HepG2 (cell line): ENCODE data around the gene NRSN2. TPM values are rescaled to one million over a fixed set of nuclear protein-coding genes. Genes with fewer than 3 reads are reported as not detected.
A peak's percentile ranks its signal among the peaks of the same experiment; 100 is the strongest.

Experiments used
- ATF2 ChIP-seq: sonication (generic); formaldehyde crosslinking; IDR thresholded peaks from 2 replicates; pipeline ENCODE4 v1.4.0; 2020; ENCODE audit warnings: missing genetic modification reagents
- ATF6 ChIP-seq: sonication (generic); formaldehyde crosslinking; conservative IDR thresholded peaks from 2 replicates; pipeline ENCODE4 v1.4.0; 2020; ENCODE audit warnings: missing genetic modification reagents
- DRAP1 ChIP-seq: IDR thresholded peaks from 2 replicates; pipeline ENCODE4 v1.6.1; 2016; ENCODE audit warnings: missing genetic modification reagents, missing compliant biosample characterization
- FOXK1 ChIP-seq: sonication (generic); formaldehyde crosslinking; IDR thresholded peaks from 2 replicates; pipeline ENCODE4 v1.4.0; 2020; ENCODE audit warnings: low read depth, missing genetic modification reagents, borderline replicate concordance
- HMG20A ChIP-seq: IDR thresholded peaks from 2 replicates; pipeline ENCODE4 v1.6.1; 2016; ENCODE audit warnings: borderline replicate concordance
- HNRNPK ChIP-seq: fragments of 200-400 bp; formaldehyde crosslinking; IDR thresholded peaks from 2 replicates; pipeline ENCODE4 v1.6.1; 2018; ENCODE audit warnings: low read length, low read depth, moderate library complexity, mild to moderate bottlenecking; ENCODE audit not compliant: poor library complexity, severe bottlenecking
- HNRNPL ChIP-seq: fragments of 200-400 bp; formaldehyde crosslinking; IDR thresholded peaks from 2 replicates; pipeline ENCODE4 v1.6.1; 2017; ENCODE audit warnings: mild to moderate bottlenecking, low read depth, low read length
- HOXA9 ChIP-seq: sonication (generic); formaldehyde crosslinking; IDR thresholded peaks from 2 replicates; pipeline ENCODE4 v1.8.1; 2022; ENCODE audit warnings: missing genetic modification reagents, mild to moderate bottlenecking, moderate library complexity, borderline replicate concordance
- NBN ChIP-seq: fragments of 450-650 bp; conservative IDR thresholded peaks from 2 replicates; pipeline ENCODE4 v1.6.1; 2017
- NFATC3 ChIP-seq: sonication (generic); formaldehyde crosslinking; IDR thresholded peaks from 2 replicates; pipeline ENCODE4 v1.5.1; 2020; ENCODE audit warnings: mild to moderate bottlenecking, missing genetic modification reagents
- NFYC ChIP-seq: IDR thresholded peaks from 2 replicates; pipeline ENCODE4 v1.6.1; 2016; ENCODE audit warnings: missing genetic modification reagents, missing compliant biosample characterization
- ONECUT2 ChIP-seq: sonication (generic); formaldehyde crosslinking; IDR thresholded peaks from 2 replicates; pipeline ENCODE4 v1.4.0; 2020; ENCODE audit warnings: missing genetic modification reagents
- PAX8 ChIP-seq: sonication (generic); formaldehyde crosslinking; IDR thresholded peaks from 2 replicates; pipeline ENCODE4 v1.8.0; 2022; ENCODE audit warnings: mild to moderate bottlenecking, missing genetic modification reagents, borderline replicate concordance
- PITX1 ChIP-seq: sonication (generic); formaldehyde crosslinking; IDR thresholded peaks from 2 replicates; pipeline ENCODE4 v1.5.1; 2020; ENCODE audit warnings: mild to moderate bottlenecking, missing genetic modification reagents
- SIX1 ChIP-seq: sonication (generic); formaldehyde crosslinking; IDR thresholded peaks from 2 replicates; pipeline ENCODE4 v1.4.0; 2020; ENCODE audit warnings: missing genetic modification reagents, borderline replicate concordance
- SP5 ChIP-seq: IDR thresholded peaks from 2 replicates; pipeline ENCODE4 v1.6.1; 2016; ENCODE audit warnings: low read depth, borderline replicate concordance
- STAT5B ChIP-seq: sonication (generic); formaldehyde crosslinking; IDR thresholded peaks from 2 replicates; pipeline ENCODE4 v1.4.0; 2020; ENCODE audit warnings: missing genetic modification reagents
- TRIM24 ChIP-seq: sonication (generic); formaldehyde crosslinking; IDR thresholded peaks from 2 replicates; pipeline ENCODE4 v1.8.0; 2022; ENCODE audit warnings: mild to moderate bottlenecking, missing genetic modification reagents
- ZBTB46 ChIP-seq: sonication (generic); formaldehyde crosslinking; IDR thresholded peaks from 2 replicates; pipeline ENCODE4 v1.4.0; 2020; ENCODE audit warnings: mild to moderate bottlenecking, missing genetic modification reagents, borderline replicate concordance
- ZNF20 ChIP-seq: sonication (generic); formaldehyde crosslinking; IDR thresholded peaks from 2 replicates; pipeline ENCODE4 v1.4.0; 2020; ENCODE audit warnings: mild to moderate bottlenecking, moderate library complexity, missing genetic modification reagents
- ZNF274 ChIP-seq: sonication (generic); formaldehyde crosslinking; IDR thresholded peaks from 2 replicates; pipeline ENCODE4 v1.5.1; 2020; ENCODE audit warnings: mild to moderate bottlenecking, missing genetic modification reagents
- ZNF501 ChIP-seq: sonication (generic); formaldehyde crosslinking; IDR thresholded peaks from 2 replicates; pipeline ENCODE4 v1.5.1; 2020; ENCODE audit warnings: mild to moderate bottlenecking, moderate library complexity, missing genetic modification reagents
- ZNF556 ChIP-seq: sonication (generic); formaldehyde crosslinking; IDR thresholded peaks from 2 replicates; pipeline ENCODE4 v1.4.0; 2020; ENCODE audit warnings: mild to moderate bottlenecking, missing genetic modification reagents, borderline replicate concordance
- ZNF674 ChIP-seq: sonication (generic); formaldehyde crosslinking; IDR thresholded peaks from 2 replicates; pipeline ENCODE4 v1.5.0; 2020; ENCODE audit warnings: low read depth, mild to moderate bottlenecking, missing genetic modification reagents
- ZNF766 ChIP-seq: sonication (generic); formaldehyde crosslinking; IDR thresholded peaks from 2 replicates; pipeline ENCODE4 v1.5.0; 2020; ENCODE audit warnings: missing genetic modification reagents, borderline replicate concordance
- ZNF839 ChIP-seq: sonication (generic); formaldehyde crosslinking; IDR thresholded peaks from 2 replicates; pipeline ENCODE4 v1.4.0; 2020; ENCODE audit warnings: missing genetic modification reagents, mild to moderate bottlenecking, borderline replicate concordance
- polyA plus RNA-seq, 8 experiments: library from polyadenylated mRNA; depleted of rRNA in 3 of 8; stranded (reverse) in 7 of 8; unstranded in 1 of 8; fragments of >200 nt; fragmentation: Illumina TruSeq in 4 of 8; extraction: Trizol in 4 of 8; gene quantifications; 2 replicates each; pipeline versions ENCODE4 v1.2.1 to v1.2.3, GENCODE V29; 2011 to 2016; ENCODE audit warnings: low read depth in 4 of 8, missing spikeins in 1 of 8, mixed read lengths in 1 of 8; ENCODE audit not compliant: insufficient read depth in 1 of 8
- total RNA-seq, 5 experiments: library from RNA; depleted of rRNA; stranded (reverse); fragments of >200 nt; fragmentation: Illumina TruSeq; extraction: Trizol; gene quantifications; 2 replicates each; pipeline ENCODE4 v1.2.3, GENCODE V29; 2016; ENCODE audit warnings: low read depth in 1 of 5

Gene NRSN2
- total and polyA plus RNA-seq, 2 of the 13 experiments (the other 11 are each of a cell fraction or from before 2014, with no cell fraction given) = 32.3 to 49.4 TPM

GRCh38 chr20:402898-403581, 56.1 kb downstream of the NRSN2 start (continued):
- no peak for TF ChIP-seq ZBTB46
- peak; percentile 34; the same call in 1 of the 2 replicates for TF ChIP-seq ATF6 (CRISPR knock-in tag)
- no peak for TF ChIP-seq FOXK1
- no peak for TF ChIP-seq ZNF556 (CRISPR knock-in tag)
- 0 out of 2 replicates have a peak, but pooled peaks have one; percentile 9 for TF ChIP-seq SP5
- TF ChIP-seq ZNF674 (CRISPR knock-in tag) = no peak
- TF ChIP-seq SIX1 = no peak
- TF ChIP-seq NFATC3 (CRISPR knock-in tag) = no peak
- TF ChIP-seq ONECUT2 (CRISPR knock-in tag) = no peak
- TF ChIP-seq HOXA9 (CRISPR knock-in tag) = no peak
- no peak for TF ChIP-seq PITX1 (CRISPR knock-in tag)
- no peak for TF ChIP-seq PAX8 (CRISPR knock-in tag)
- no peak for TF ChIP-seq ZNF274 (CRISPR knock-in tag)
- no peak for TF ChIP-seq NFYC (CRISPR knock-in tag)
- no peak for TF ChIP-seq TRIM24 (CRISPR knock-in tag)
- no peak for TF ChIP-seq ZNF839 (CRISPR knock-in tag)
- TF ChIP-seq ZNF20 (CRISPR knock-in tag) = no peak
- no peak for TF ChIP-seq HNRNPL
- no peak for TF ChIP-seq HMG20A
- no peak for TF ChIP-seq ZNF766 (CRISPR knock-in tag)
- no peak for TF ChIP-seq HNRNPK
- TF ChIP-seq DRAP1 (CRISPR knock-in tag) = no peak
- TF ChIP-seq ZNF501 = no peak
- no peak for TF ChIP-seq STAT5B
- TF ChIP-seq NBN = no peak
- TF ChIP-seq ATF2 (CRISPR knock-in tag) = no peak
